ENCODE measurements around the gene POLR1B.
"Not testable (repeated sequence)": the region's sequence is repeated elsewhere in the genome, so short reads cannot be mapped to it uniquely, and the experiment has no call there.

The POLR1B gene

DNA sequence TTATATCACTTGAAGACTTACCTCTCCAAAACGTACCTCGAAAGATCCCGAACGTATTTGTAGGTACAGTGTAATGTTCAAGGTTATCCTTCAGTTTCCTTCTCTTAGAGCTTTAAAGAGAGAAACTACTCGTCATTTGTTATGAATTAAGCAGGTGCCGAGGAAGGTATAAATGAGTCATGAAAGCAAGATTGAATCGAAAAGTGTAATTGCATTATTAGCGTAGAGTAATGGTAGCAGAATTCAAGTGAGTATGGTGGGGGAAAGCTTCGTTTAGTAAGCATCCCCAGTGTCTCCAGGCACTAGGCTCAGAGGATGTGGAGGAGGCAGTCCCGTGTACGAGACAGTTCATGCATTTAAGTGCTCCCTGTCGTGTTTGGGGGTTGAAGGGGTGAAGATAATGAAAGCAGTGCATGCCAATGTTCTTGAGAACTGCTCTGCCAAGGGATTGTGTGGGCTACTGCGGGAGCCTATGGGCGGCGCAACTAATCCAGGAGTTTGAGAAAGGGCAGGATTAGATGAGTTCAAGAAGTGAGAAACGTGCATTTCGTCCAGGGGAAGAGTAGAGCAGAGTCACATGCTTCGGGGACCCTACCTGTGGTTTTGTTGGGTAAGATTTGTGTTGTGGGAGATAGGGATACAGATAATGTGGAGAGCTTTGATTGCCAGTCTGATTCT, 858 bp downstream of the POLR1B start:
- no peak for DNase-seq

GRCh38 chr2:112547333-112547732, 5.1 kb downstream of the POLR1B start:
- no peak for DNase-seq

- no peak for DNase-seq
These were observed 6.7 kb downstream of the POLR1B start for GRCh38 chr2:112548980-112549379.

GRCh38 chr2:112566104-112566503, 23.8 kb downstream of the POLR1B start:
- no peak for DNase-seq

- not testable (repeated sequence) for DNase-seq
These were observed 24.2 kb downstream of the POLR1B start for GRCh38 chr2:112566508-112566907.

- no peak for DNase-seq
These were observed 29.7 kb downstream of the POLR1B start for GRCh38 chr2:112572005-112572404.

- DNase-seq = no peak
These were observed 35.5 kb downstream of the POLR1B start for GRCh38 chr2:112577756-112578155.

DNA sequence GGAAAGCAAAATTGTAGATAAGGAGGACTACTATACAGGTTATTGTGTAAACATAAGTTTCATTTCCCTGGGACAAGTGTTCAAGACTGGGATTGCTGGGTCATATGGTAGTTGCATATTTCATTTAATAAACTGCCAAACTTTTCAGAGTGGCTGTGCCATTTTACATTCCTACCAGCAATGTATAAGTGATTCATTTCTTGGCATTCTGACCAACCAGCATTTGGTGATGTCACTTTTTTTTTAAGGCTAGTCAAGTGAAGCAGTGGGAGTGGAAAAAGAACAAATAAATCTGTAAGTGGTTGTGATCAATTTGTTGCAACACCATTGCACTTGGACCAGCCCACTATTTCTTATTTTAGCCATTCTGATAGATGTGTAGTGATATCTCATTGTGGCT, 37.0 kb downstream of the POLR1B start:
- DNase-seq = no peak

GRCh38 chr2:112580084-112580483, 37.8 kb downstream of the POLR1B start:
- no peak for DNase-seq

GRCh38 chr2:112582314-112582746, 40.1 kb downstream of the POLR1B start:
- no peak for DNase-seq

- DNase-seq = no peak
These were observed 41.4 kb downstream of the POLR1B start for GRCh38 chr2:112583497-112584133.

DNA sequence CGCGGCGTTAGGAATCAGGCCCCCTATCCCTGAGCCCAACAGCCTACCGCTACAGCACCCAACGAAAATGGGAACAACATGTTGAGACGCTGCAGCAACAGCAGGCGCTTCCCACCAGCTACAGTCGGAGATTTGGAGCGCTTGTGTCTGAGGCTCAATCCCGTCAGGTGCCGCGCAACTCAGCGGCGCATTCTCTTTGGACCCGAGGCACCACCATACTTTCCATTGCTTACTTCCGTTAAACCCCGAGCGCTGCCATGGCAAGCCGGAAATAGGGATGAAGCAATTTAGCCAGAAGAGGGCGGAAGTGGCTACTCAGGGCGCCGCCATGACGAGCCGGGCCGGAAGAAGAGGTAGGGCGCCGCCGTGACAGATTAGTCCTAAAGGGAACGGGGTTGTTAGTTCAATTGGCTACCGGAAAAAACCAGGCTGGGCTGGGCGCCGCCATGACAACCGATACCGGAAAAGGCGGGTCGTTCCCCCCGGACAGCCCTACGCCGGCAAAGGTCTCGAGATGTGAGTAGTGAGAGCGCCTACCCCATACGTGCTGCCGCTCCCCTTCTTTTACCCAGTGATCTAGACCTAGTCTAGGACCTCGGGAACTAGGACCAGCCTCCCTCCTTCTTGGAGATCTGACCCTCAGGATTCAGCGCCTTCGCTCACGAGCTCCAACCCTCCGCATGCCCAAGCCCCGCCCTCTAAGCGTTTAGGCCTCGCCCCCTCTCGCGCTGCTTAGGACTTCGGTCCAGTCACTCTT, 42.0 kb downstream of the POLR1B start, which contains the start of gene CHCHD5:
CHCHD5 (plus strand) TSS at position 476 of the 757 bp plus-strand sequence; CDS start at position 515, 39 bp downstream.
- peak; percentile 92 for DNase-seq

GRCh38 chr2:112584891-112585250, 42.6 kb downstream of the POLR1B start:
- no peak for DNase-seq

GRCh38 chr2:112585400-112585799, 43.1 kb downstream of the POLR1B start:
- no peak for DNase-seq

DNA sequence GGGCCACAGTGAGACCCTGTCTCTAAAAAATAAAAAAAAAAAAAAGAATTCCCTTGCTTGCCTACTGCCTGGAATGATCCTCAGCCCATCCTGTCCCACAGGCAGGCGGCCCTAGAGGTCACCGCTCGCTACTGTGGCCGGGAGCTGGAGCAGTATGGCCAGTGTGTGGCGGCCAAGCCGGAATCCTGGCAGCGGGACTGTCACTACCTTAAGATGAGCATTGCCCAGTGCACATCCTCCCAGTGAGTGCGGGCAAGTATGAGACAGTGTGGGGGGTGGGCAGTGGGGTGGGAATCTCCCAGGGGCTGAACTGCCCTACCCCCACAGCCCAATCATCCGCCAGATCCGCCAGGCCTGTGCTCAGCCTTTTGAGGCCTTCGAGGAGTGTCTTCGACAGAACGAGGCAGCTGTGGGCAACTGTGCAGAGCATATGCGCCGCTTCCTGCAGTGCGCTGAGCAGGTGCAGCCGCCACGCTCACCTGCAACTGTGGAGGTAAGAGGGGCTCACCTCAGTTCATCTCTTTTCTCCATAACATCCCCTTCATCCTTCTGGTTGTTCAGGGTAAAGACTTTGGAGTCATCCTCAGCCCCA, 43.7 kb downstream of the POLR1B start:
- no peak for DNase-seq

GRCh38 chr2:112588611-112589045, 46.4 kb downstream of the POLR1B start:
- no peak for DNase-seq

- DNase-seq = no peak
These were observed 49.1 kb downstream of the POLR1B start for GRCh38 chr2:112591413-112591812.

GRCh38 chr2:112593736-112594135, 51.5 kb downstream of the POLR1B start:
- no peak for DNase-seq

- no peak for DNase-seq
These were observed 55.5 kb downstream of the POLR1B start for GRCh38 chr2:112597537-112598322.

GRCh38 chr2:112600634-112601033, 58.4 kb downstream of the POLR1B start:
- no peak for DNase-seq

DNA sequence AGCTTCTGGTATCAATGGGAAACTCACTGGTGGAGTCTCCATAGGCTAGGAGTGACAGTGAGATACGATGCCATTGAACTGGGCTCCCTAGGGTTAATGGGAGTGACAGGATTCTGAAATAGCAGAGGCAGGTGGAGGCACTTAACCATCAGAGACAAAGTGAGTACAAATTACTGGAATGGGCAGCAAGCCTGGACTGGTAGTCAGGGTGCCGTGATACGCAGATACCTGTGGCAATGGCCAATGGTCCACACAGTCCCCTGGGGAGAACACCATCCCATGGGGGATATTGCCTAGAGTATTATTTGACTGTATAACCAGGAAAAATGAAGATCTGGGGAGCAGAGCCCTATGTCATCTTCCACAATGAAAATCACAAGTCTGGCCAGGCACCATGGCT, 59.5 kb downstream of the POLR1B start:
- DNase-seq = no peak

DNA sequence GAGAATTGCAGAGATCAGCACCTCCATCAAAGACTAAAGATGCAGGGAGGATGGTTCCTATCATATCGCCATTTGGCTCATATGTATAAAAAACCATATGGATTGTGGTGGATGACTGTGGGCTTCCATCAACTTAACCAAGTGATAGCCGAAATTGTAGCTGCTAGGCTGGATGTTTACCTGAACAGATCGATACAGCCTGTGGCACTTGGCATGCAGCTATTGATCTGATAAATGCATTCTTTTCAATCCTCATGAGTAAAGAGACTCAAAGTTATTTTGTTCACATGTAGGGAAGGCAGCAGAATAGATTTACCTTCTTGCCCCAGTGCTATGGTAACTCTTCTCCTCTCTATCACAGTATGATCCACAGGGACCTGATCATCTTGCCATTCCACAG, 60.7 kb downstream of the POLR1B start:
- DNase-seq = no peak

- DNase-seq = no peak
These were observed 61.5 kb downstream of the POLR1B start for GRCh38 chr2:112603731-112604130.
